H9 (cell line): ENCODE data around the gene MOB3B. TPM values are rescaled to one million over a fixed set of nuclear protein-coding genes. Genes with fewer than 3 reads are reported as not detected.

Experiments
- DNase-seq: peaks from one replicate; pipeline ENCODE4 v3.0.0-alpha.2; 2017
- H2AFZ ChIP-seq: one replicate; pipeline ENCODE4 v1.6.1; 2013; ENCODE audit warnings: mild to moderate bottlenecking, low read length, control low read depth, moderate library complexity
- H2AK5ac ChIP-seq: 2 replicates; pipeline ENCODE4 v1.6.1; 2013; ENCODE audit warnings: low read length, control low read depth, mixed read lengths; ENCODE audit not compliant: insufficient read length
- H2BK120ac ChIP-seq: one replicate; pipeline ENCODE4 v1.6.1; 2013; ENCODE audit warnings: low read depth, mild to moderate bottlenecking, low read length, control low read depth, inconsistent platforms; ENCODE audit not compliant: poor library complexity, severe bottlenecking
- H2BK12ac ChIP-seq: 2 replicates; pipeline ENCODE4 v1.6.1; 2013; ENCODE audit warnings: low read length, control low read depth, mixed read lengths, low read depth; ENCODE audit not compliant: insufficient read length
- H2BK15ac ChIP-seq: 2 replicates; pipeline ENCODE4 v1.6.1; 2013; ENCODE audit warnings: low read depth, low read length, control low read depth
- H2BK20ac ChIP-seq: one replicate; pipeline ENCODE4 v1.6.1; 2013; ENCODE audit warnings: low read depth, mild to moderate bottlenecking, low read length, control low read depth, inconsistent platforms; ENCODE audit not compliant: poor library complexity, severe bottlenecking
- H2BK5ac ChIP-seq: 2 replicates; pipeline ENCODE4 v1.6.1; 2013; ENCODE audit warnings: low read length, control low read depth, mixed read lengths; ENCODE audit not compliant: insufficient read length
- H3K14ac ChIP-seq: 2 replicates; pipeline ENCODE4 v1.6.1; 2013; ENCODE audit warnings: low read length, control low read depth; ENCODE audit not compliant: insufficient read depth
- H3K18ac ChIP-seq: 2 replicates; pipeline ENCODE4 v1.6.1; 2013; ENCODE audit warnings: low read depth, mild to moderate bottlenecking, mixed read lengths, low read length, control low read depth; ENCODE audit not compliant: insufficient read length
- H3K23ac ChIP-seq: 2 replicates; pipeline ENCODE4 v1.6.1; 2013; ENCODE audit warnings: low read length, control low read depth, mixed read lengths, low read depth; ENCODE audit not compliant: insufficient read length
- H3K23me2 ChIP-seq: 2 replicates; pipeline ENCODE4 v1.6.1; 2013; ENCODE audit warnings: low read depth, mild to moderate bottlenecking, mixed read lengths, low read length, control low read depth; ENCODE audit not compliant: insufficient read length, poor library complexity, severe bottlenecking
- H3K27ac ChIP-seq: 2 replicates; pipeline ENCODE4 v1.5.1; 2013; ENCODE audit warnings: low read length, control low read depth, mixed read lengths, low read depth; ENCODE audit not compliant: insufficient read length
- H3K27me3 ChIP-seq: 2 replicates; pipeline ENCODE4 v1.6.1; 2013; ENCODE audit warnings: low read length, control low read depth, inconsistent platforms; ENCODE audit not compliant: insufficient read depth
- H3K4ac ChIP-seq: 2 replicates; pipeline ENCODE4 v1.6.1; 2013; ENCODE audit warnings: low read depth, mild to moderate bottlenecking, control low read depth, inconsistent platforms, low read length, moderate library complexity
- H3K4me1 ChIP-seq: 2 replicates; pipeline ENCODE4 v1.6.1; 2013; ENCODE audit warnings: low read length, control low read depth, inconsistent platforms; ENCODE audit not compliant: insufficient read depth
- H3K4me2 ChIP-seq: 2 replicates; pipeline ENCODE4 v1.6.1; 2013; ENCODE audit warnings: low read length, control low read depth, mixed read lengths; ENCODE audit not compliant: insufficient read length, insufficient read depth
- H3K56ac ChIP-seq: 2 replicates; pipeline ENCODE4 v1.6.1; 2013; ENCODE audit warnings: low read depth, mild to moderate bottlenecking, mixed read lengths, low read length, control low read depth; ENCODE audit not compliant: insufficient read length
- H3K79me1 ChIP-seq: 2 replicates; pipeline ENCODE4 v1.6.1; 2013; ENCODE audit warnings: low read depth, mild to moderate bottlenecking, moderate library complexity, low read length, control low read depth, inconsistent platforms; ENCODE audit not compliant: insufficient read depth, poor library complexity, severe bottlenecking
- H3K79me2 ChIP-seq: 2 replicates; pipeline ENCODE4 v1.6.1; 2013; ENCODE audit warnings: low read length, control low read depth, inconsistent platforms; ENCODE audit not compliant: insufficient read depth
- H3K9ac ChIP-seq: 2 replicates; pipeline ENCODE4 v1.6.1; 2013; ENCODE audit warnings: low read length, control low read depth, mixed read lengths; ENCODE audit not compliant: insufficient read length; ENCODE audit errors: extremely low read depth
- H3K9me3 ChIP-seq: one replicate; pipeline ENCODE4 v1.6.1; 2013; ENCODE audit warnings: low read depth, low read length, inconsistent platforms; ENCODE audit not compliant: control insufficient read depth
- H3T11ph ChIP-seq: one replicate; pipeline ENCODE4 v1.6.1; 2013; ENCODE audit warnings: mild to moderate bottlenecking, low read length, control low read depth, inconsistent platforms
- H4K20me1 ChIP-seq: one replicate; pipeline ENCODE4 v1.6.1; 2013; ENCODE audit not compliant: control insufficient read depth, insufficient read length, insufficient read depth
- H4K5ac ChIP-seq: 2 replicates; pipeline ENCODE4 v1.6.1; 2013; ENCODE audit warnings: low read depth, mild to moderate bottlenecking, mixed read lengths, low read length, control low read depth; ENCODE audit not compliant: insufficient read length
- H4K8ac ChIP-seq: replicated peaks from 2 replicates; pipeline ENCODE4 v1.6.1; 2013; ENCODE audit warnings: low read length, control low read depth, mixed read lengths, low read depth; ENCODE audit not compliant: insufficient read length
- H4K91ac ChIP-seq: 2 replicates; pipeline ENCODE4 v1.6.1; 2013; ENCODE audit warnings: low read depth, mild to moderate bottlenecking, moderate library complexity, mixed read lengths, low read length, control low read depth; ENCODE audit not compliant: insufficient read length
- H3K27ac Mint-ChIP-seq, 3 experiments: 2 replicates in 2 of 3; 3 replicates in 1 of 3; pipeline ENCODE4 v1.8.0; 2020 to 2021; ENCODE audit warnings: mixed read lengths in 3 of 3, mild to moderate bottlenecking in 1 of 3, moderate library complexity in 1 of 3
- H3K27me3 Mint-ChIP-seq: 2 replicates; pipeline ENCODE4 v1.8.0; 2021; ENCODE audit warnings: low read depth, mild to moderate bottlenecking, moderate library complexity, mixed read lengths
- H3K36me3 Mint-ChIP-seq, 3 experiments: 2 replicates in 2 of 3; 3 replicates in 1 of 3; pipeline ENCODE4 v1.8.0; 2020 to 2021; ENCODE audit warnings: low read depth in 3 of 3, mixed read lengths in 3 of 3; ENCODE audit not compliant: insufficient read depth in 1 of 3
- H3K4me1 Mint-ChIP-seq, 2 experiments: 2 replicates each; pipeline ENCODE4 v1.8.0; 2020; ENCODE audit warnings: mixed read lengths in 2 of 2
- H3K4me3 Mint-ChIP-seq, 2 experiments: 2 replicates in 1 of 2; 3 replicates in 1 of 2; pipeline ENCODE4 v1.8.0; 2020 to 2021; ENCODE audit warnings: mild to moderate bottlenecking in 2 of 2, mixed read lengths in 2 of 2, moderate library complexity in 1 of 2
- H3K9me3 Mint-ChIP-seq, 2 experiments: 2 replicates in 1 of 2; 3 replicates in 1 of 2; pipeline ENCODE4 v1.8.0; 2020; ENCODE audit warnings: mild to moderate bottlenecking in 2 of 2, mixed read lengths in 2 of 2, moderate library complexity in 1 of 2
- WGBS: extraction: QIAGEN DNeasy Blood & Tissue Kit; methylation state at CpG from one replicate; pipeline ENCODE4 v1.1.7; 2013; ENCODE audit warnings: missing lambda C conversion rate, low lambda C conversion rate, mixed read lengths; ENCODE audit not compliant: insufficient read length; ENCODE audit errors: extremely low coverage; 5-methylcytosine and 5-hydroxymethylcytosine counted together
- total RNA-seq: library from RNA; stranded (reverse); gene quantifications from 2 replicates; pipeline ENCODE4 v1.2.1, GENCODE V29; 2021
- TF ChIP-seq, protein P1 (sequence below): fragments of 200-600 bp; sonication (generic); conservative IDR thresholded peaks from 3 replicates; pipeline ENCODE4 v1.8.0; 2021; ENCODE audit warnings: antibody characterized with exemption, mild to moderate bottlenecking

Gene MOB3B
- total RNA-seq, 1 experiment from 2014 or later, result 9.8 TPM

DNA sequence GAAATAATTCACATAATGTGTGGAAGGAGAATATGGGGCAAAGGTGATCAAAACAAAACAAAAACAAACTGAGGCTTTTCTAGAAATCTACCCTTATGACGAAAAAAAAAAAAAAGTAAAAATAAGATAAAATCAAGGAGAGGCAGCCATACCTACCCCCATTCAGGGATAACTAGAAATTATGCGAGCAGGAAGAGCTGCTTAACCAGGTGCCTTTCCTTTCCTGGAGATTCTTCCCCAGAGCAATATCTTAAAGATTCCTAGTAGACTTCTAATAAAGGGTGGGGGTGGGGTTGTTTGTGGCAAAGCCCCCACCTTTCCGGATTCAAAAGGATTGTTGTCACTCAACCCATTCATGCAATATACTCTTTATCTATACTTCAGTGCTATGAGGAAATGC is 117.5 kb downstream of the MOB3B start:
- Mint-ChIP-seq H3K36me3 (peaks cover 0 to 4% (median 0%) of the 10 kb centered on the region in 3 experiments; a peak in 2 of 7 replicates), H3K27me3 (no peaks in the 10 kb centered on the region), H3K4me1 (peaks cover 13 to 17% of the 10 kb centered on the region in 2 experiments), H3K4me3 (no peak overlapping the region), H3K27ac (no peak overlapping the region), H3K9me3 (no peaks in the 10 kb centered on the region)
- WGBS, result no CpG with 5 or more reads among the region's 3 CpGs
- no peak overlapping the region for H2AFZ ChIP-seq
- no peak overlapping the region for H3K27ac ChIP-seq
- H3K4ac ChIP-seq, result no peak overlapping the region
- H2BK5ac ChIP-seq, result no peak overlapping the region
- H3T11ph ChIP-seq, result no peak overlapping the region
- no peaks in the 10 kb centered on the region for H3K27me3 ChIP-seq
- no peak overlapping the region for H4K8ac ChIP-seq
- no peak overlapping the region for H3K14ac ChIP-seq
- DNase-seq, result no peak
- no peak overlapping the region for H3K18ac ChIP-seq
- no peak overlapping the region for H3K4me2 ChIP-seq
- no peak overlapping the region for H2BK15ac ChIP-seq
- H2AK5ac ChIP-seq, result no peak overlapping the region
- H4K20me1 ChIP-seq, result no peaks in the 10 kb centered on the region
- H3K23ac ChIP-seq, result no peak overlapping the region
- peaks cover 2% of the 10 kb centered on the region; the same call in 1 of the 2 replicates for H3K79me2 ChIP-seq
- H3K56ac ChIP-seq, result no peak overlapping the region
- no peaks in the 10 kb centered on the region for H3K4me1 ChIP-seq
- H3K9ac ChIP-seq, result no peak overlapping the region
- TF ChIP-seq, protein P1, sequence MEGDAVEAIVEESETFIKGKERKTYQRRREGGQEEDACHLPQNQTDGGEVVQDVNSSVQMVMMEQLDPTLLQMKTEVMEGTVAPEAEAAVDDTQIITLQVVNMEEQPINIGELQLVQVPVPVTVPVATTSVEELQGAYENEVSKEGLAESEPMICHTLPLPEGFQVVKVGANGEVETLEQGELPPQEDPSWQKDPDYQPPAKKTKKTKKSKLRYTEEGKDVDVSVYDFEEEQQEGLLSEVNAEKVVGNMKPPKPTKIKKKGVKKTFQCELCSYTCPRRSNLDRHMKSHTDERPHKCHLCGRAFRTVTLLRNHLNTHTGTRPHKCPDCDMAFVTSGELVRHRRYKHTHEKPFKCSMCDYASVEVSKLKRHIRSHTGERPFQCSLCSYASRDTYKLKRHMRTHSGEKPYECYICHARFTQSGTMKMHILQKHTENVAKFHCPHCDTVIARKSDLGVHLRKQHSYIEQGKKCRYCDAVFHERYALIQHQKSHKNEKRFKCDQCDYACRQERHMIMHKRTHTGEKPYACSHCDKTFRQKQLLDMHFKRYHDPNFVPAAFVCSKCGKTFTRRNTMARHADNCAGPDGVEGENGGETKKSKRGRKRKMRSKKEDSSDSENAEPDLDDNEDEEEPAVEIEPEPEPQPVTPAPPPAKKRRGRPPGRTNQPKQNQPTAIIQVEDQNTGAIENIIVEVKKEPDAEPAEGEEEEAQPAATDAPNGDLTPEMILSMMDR, result no peak
- no peak overlapping the region for H4K5ac ChIP-seq
- no peak overlapping the region for H2BK20ac ChIP-seq
- H3K9me3 ChIP-seq, result no peaks in the 10 kb centered on the region
- H3K79me1 ChIP-seq, result no peaks in the 10 kb centered on the region
- H4K91ac ChIP-seq, result no peak overlapping the region
- no peaks in the 10 kb centered on the region for H3K23me2 ChIP-seq
- H2BK12ac ChIP-seq, result no peak overlapping the region
- H2BK120ac ChIP-seq, result no peak overlapping the region
